ENCODE measurements around the gene TMEM132C.

- TF ChIP-seq, protein P1, sequence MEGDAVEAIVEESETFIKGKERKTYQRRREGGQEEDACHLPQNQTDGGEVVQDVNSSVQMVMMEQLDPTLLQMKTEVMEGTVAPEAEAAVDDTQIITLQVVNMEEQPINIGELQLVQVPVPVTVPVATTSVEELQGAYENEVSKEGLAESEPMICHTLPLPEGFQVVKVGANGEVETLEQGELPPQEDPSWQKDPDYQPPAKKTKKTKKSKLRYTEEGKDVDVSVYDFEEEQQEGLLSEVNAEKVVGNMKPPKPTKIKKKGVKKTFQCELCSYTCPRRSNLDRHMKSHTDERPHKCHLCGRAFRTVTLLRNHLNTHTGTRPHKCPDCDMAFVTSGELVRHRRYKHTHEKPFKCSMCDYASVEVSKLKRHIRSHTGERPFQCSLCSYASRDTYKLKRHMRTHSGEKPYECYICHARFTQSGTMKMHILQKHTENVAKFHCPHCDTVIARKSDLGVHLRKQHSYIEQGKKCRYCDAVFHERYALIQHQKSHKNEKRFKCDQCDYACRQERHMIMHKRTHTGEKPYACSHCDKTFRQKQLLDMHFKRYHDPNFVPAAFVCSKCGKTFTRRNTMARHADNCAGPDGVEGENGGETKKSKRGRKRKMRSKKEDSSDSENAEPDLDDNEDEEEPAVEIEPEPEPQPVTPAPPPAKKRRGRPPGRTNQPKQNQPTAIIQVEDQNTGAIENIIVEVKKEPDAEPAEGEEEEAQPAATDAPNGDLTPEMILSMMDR (IDR thresholded peaks at IDR 0.05): no peak
- TF ChIP-seq EZH2phosphoT487 (IDR thresholded peaks at IDR 0.05) (no peak), EZH2 (IDR thresholded peaks at IDR 0.05) (no peak)
These were observed 20.0 kb downstream of the TMEM132C start for GRCh38 chr12:128286970-128287369.
